ENCODE measurements around the gene PBX3. TPM values are rescaled to one million over a fixed set of nuclear protein-coding genes. Genes with fewer than 3 reads are reported as not detected.

Gene PBX3
- total RNA-seq, 2 donors from 2014 or later, result 16.9 to 17.6 TPM

DNA sequence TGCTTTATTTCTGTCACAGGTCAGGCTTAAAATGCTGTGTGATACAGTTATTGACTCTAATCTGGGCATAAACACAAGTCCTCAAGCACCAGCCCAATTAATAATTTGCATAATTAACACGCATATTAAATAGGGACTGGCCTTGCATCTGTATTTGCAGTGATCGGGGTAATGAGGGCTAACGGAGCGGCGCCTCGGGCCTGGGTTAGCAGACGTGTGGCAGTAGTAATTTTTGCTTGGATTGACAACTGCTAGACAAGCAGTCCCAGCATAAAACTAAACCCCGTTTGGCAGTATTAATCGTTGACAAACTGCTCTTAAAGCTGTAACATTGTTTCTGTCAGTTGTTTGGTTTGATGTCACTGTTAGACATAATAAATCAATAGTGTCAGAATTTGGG, 109.2 kb downstream of the PBX3 start:
- no peak for DNase-seq (ENCODE audit: low spot score in 2 of 2)
- peaks cover 0 to 7% of the 10 kb centered on the region in 2 donors for H3K36me3 Mint-ChIP-seq
- no peak overlapping the region for H3K27ac Mint-ChIP-seq
- no peaks in the 10 kb centered on the region for H3K9me3 Mint-ChIP-seq
- no peak for ATAC-seq

GRCh38 chr9:125861405-125862058, 114.4 kb downstream of the PBX3 start:
- DNase-seq (ENCODE audit: low spot score in 2 of 2) (no peak), ATAC-seq (no peak)
- H3K36me3 Mint-ChIP-seq, result peaks cover 0 to 7% of the 10 kb centered on the region in 2 donors
- H3K27ac Mint-ChIP-seq, result no peak overlapping the region
- H3K9me3 Mint-ChIP-seq, result peaks cover 0 to 10% of the 10 kb centered on the region in 2 donors

DNA sequence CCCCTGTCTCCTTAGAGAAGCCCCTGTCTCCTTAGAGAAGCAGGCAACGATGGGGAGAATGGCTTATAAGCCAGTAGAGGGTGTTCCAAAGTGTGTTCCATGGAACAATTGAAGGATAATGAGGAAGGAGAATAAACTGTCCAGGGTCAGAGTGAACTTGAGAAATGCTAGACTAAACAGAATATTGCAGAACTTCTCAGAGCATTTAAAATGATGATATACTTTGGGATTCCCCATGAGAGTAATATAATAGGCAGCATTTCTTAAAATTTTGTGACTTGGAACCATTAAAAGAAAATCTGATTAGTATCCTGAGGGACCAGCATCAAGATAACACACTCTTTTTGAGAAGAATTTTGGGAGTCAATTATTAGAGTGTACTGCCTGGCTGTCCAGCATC, 116.8 kb downstream of the PBX3 start:
- no peak for DNase-seq (ENCODE audit: low spot score in 2 of 2)
- peaks cover 0 to 7% of the 10 kb centered on the region in 2 donors for H3K36me3 Mint-ChIP-seq
- ATAC-seq, result no peak
- no peak overlapping the region for H3K27ac Mint-ChIP-seq
- H3K9me3 Mint-ChIP-seq, result peaks cover 0 to 10% of the 10 kb centered on the region in 2 donors

DNA sequence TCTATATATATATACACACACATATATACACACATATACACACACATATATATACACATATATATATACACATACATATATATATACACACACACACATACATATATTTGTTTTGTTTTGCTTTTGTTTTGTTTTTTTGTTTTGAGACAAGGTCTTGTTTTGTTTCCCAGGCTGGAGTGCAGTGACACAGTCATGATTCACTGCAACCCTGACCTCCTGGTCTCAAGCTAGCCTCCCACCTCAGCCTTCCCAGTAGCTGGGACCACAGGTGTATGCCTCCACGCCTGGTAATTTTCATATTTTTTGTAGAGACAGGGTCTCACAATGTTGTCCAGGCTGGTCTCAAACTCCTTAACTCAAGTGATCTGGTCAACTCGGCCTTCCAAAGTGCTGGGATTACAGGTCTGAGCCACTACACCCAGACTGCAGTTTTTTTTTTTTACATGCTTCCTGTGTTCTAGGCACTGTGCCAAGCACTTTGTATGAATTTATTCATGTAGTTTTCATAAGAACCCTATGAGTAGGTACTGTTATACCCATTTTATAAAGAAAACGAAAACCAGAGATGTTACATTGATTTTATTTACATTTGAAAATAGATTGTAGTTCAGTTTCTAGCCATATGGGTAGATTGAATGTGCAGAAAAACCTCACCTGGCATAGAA, 120.7 kb downstream of the PBX3 start:
- no peak overlapping the region for H3K27ac Mint-ChIP-seq
- H3K36me3 Mint-ChIP-seq, result no peaks in the 10 kb centered on the region
- no peak for DNase-seq (ENCODE audit: low spot score in 2 of 2)
- ATAC-seq, result no peak
- no peaks in the 10 kb centered on the region for H3K9me3 Mint-ChIP-seq

DNA sequence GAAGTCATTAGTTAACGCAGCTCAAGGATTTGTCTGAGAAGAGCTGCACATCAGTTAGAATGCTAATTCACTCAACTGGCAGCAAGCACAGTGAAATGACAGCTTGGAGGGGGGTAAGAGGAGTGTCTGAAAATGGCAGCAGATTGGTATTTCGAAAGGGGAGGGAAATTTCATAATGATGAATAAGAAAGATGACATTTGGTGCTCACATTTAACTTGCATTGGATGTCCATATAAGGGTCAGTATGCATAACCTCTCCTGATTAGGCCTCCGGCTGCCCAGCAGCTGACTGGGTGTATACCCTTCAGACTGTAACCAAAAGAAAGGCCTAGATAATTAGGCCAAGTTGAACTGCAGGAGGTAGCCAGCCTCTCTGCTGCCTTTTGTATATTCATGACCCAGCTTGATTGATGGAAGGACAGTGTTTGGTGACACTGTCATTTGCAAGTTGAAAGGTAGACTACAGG, 131.0 kb downstream of the PBX3 start:
- no peaks in the 10 kb centered on the region for H3K36me3 Mint-ChIP-seq
- H3K9me3 Mint-ChIP-seq, result no peaks in the 10 kb centered on the region
- DNase-seq (ENCODE audit: low spot score in 2 of 2) (no peak), ATAC-seq (no peak)
- no peak overlapping the region for H3K27ac Mint-ChIP-seq

- Mint-ChIP-seq H3K9me3 (no peaks in the 10 kb centered on the region), H3K27ac (no peak overlapping the region), H3K36me3 (no peaks in the 10 kb centered on the region)
- DNase-seq (ENCODE audit: low spot score in 2 of 2) (no peak), ATAC-seq (no peak)
Measured at GRCh38 chr9:125881042-125881441, 133.9 kb downstream of the PBX3 start.

GRCh38 chr9:125883565-125884217, 136.5 kb downstream of the PBX3 start:
- H3K36me3 Mint-ChIP-seq, result no peaks in the 10 kb centered on the region
- ATAC-seq (no peak), DNase-seq (ENCODE audit: low spot score in 2 of 2) (no peak)
- H3K9me3 Mint-ChIP-seq, result no peaks in the 10 kb centered on the region
- H3K27ac Mint-ChIP-seq, result no peak overlapping the region

- H3K9me3 Mint-ChIP-seq, result no peaks in the 10 kb centered on the region
- H3K27ac Mint-ChIP-seq, result no peak overlapping the region
- DNase-seq (ENCODE audit: low spot score in 2 of 2), result no peak
- no peaks in the 10 kb centered on the region for H3K36me3 Mint-ChIP-seq
- ATAC-seq, result no peak
Measured at GRCh38 chr9:125884218-125884595, 137.0 kb downstream of the PBX3 start.

DNA sequence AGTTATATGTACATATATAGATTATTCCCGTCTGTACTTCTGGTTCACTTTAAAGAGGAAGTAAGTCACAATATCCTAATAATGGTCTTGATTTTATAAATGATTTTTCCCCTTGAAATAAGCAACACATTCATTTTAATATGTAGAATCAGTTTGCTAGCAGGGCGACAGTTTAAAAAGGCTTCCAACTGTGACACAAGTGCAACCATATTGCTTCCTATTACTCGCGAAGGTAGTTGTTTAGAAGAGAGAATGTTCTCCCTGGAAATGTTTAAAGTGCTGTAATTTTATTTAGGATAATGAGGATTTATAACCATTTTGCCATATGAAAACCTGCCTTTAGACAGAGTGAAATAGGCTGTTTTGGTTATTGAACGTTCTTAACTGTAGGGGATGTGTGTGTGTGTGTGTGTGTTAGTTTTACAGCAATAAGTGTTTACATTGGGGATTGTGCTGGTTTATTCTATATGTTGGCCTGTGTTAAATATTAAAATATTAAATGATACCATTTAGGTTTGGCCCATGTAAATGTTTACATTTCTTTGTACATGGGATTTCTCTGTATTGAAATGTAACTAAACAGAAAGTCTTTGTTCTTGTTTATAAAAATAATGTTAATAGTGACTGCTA, 138.3 kb downstream of the PBX3 start:
- Mint-ChIP-seq H3K9me3 (no peaks in the 10 kb centered on the region), H3K36me3 (no peaks in the 10 kb centered on the region), H3K27ac (no peak overlapping the region)
- ATAC-seq (no peak), DNase-seq (ENCODE audit: low spot score in 2 of 2) (no peak)

DNA sequence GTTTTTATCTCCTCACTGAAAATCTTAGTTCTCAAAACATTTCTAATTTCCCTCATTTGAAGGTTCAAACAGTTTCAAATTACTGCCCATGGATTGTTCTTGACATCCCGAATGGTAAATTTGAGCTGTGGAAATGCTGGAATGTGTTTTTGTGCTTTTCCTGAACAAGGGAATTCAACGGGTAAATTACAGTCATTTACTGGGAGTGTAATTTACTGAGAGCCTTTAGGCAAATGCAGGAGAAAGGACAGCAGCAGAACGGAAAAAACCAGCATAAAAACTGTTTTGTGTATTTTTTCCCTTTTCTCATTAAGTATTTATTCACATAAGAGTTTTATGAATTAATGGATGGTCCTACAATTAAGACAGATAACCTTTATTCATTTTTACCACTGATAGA, 139.2 kb downstream of the PBX3 start:
- ATAC-seq (no peak), DNase-seq (ENCODE audit: low spot score in 2 of 2) (no peak)
- H3K36me3 Mint-ChIP-seq, result no peaks in the 10 kb centered on the region
- no peak overlapping the region for H3K27ac Mint-ChIP-seq
- no peaks in the 10 kb centered on the region for H3K9me3 Mint-ChIP-seq

DNA sequence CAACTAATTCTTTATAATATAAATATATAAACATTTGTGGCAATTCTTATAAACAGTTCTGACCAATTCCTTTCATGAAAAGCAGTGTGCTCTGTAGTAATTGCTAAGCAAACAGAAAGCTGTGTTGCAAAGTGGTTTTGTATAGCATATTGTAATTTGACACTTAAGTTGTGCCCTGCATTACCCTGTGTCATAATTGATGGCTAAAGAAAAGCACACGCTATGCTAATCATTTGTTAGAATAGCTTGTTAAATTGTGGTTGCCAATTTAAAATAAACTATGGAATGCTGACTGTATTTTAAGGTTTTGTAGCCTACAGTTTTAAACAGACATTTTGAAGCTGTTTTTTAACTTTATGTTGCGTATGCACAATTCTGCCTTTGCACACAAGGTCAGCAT, 140.0 kb downstream of the PBX3 start:
- DNase-seq (ENCODE audit: low spot score in 2 of 2) (no peak), ATAC-seq (no peak)
- Mint-ChIP-seq H3K36me3 (no peaks in the 10 kb centered on the region), H3K27ac (no peak overlapping the region), H3K9me3 (no peaks in the 10 kb centered on the region)

GRCh38 chr9:125888211-125888610, 141.0 kb downstream of the PBX3 start:
- H3K36me3 Mint-ChIP-seq, result no peaks in the 10 kb centered on the region
- no peaks in the 10 kb centered on the region for H3K9me3 Mint-ChIP-seq
- H3K27ac Mint-ChIP-seq, result no peak overlapping the region
- no peak for ATAC-seq
- no peak for DNase-seq (ENCODE audit: low spot score in 2 of 2)

DNA sequence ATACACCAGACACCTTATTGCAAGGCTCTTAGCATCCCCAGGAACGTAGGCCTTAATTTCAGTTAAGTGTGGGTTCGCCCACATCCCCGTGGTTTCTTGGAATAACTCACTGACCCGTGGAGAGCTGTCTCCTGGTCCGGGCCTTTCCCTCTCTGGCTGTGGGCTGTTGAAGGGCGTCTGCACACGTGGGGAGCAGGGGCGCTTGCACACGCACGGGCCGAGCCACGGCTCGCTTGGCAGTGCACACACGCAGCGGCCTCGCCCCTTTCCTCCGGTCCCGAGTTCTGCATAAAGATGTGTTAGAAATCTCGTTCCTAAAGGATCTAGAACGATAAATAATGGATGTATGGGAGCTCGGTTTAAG, 141.9 kb downstream of the PBX3 start:
- Mint-ChIP-seq H3K36me3 (no peaks in the 10 kb centered on the region), H3K27ac (no peak overlapping the region), H3K9me3 (no peaks in the 10 kb centered on the region)
- DNase-seq (ENCODE audit: low spot score in 2 of 2) (peak in 1 of 2 donors; percentile 2), ATAC-seq (peak; percentile 52 to 60)

DNA sequence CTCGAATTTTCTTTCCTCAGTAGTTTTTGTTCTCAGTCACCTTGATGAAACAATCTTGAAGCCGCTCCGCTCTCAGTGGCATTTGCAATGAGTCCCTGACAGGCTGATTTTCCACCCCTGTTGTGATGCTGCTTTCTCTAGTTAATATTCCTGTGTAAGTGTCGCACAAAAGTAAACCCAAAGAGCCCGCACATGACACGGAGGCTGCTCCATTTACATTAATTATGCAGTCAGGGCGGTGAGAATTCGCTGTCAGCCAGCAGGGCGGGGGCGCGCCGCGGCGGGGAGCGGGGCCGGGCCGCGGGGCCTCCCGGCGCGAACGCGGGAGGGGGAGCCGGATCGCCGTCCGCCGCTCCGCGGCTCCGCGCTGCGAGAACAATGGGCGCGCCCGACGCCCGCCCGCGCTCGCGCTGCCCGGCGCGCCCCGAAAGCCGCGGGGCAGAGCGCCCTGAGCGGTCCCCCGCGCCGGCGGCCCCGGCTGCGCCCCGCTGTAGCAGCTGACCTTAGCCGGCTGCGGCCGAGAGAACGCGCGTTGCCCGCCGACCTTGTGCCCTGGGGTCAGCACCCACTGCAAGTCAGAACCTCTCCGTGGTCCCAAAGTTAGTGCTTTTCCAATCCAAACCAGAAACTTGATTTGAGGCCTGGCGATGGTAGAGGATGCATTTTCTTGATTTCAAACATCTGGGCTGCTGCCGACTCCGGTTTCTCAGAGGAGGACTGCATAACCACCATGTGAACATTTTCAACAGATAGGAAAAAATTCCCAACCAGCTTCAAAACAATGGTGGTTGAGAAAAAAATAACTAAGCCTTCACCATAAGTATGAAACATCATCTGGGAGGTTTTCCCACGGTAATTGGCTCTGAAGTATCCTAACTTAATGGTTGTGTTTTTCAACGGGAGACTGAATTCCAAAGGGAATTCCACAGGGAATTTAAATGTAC, 142.6 kb downstream of the PBX3 start:
- DNase-seq (ENCODE audit: low spot score in 2 of 2) (peak in 1 of 2 donors; percentile 33), ATAC-seq (peak; percentile 75 to 78)
- Mint-ChIP-seq H3K9me3 (no peaks in the 10 kb centered on the region), H3K27ac (no peak overlapping the region), H3K36me3 (no peaks in the 10 kb centered on the region)

GRCh38 chr9:125890826-125891225, 143.7 kb downstream of the PBX3 start:
- no peak for DNase-seq (ENCODE audit: low spot score in 2 of 2)
- ATAC-seq, result no peak
- no peaks in the 10 kb centered on the region for H3K9me3 Mint-ChIP-seq
- H3K27ac Mint-ChIP-seq, result no peak overlapping the region
- no peaks in the 10 kb centered on the region for H3K36me3 Mint-ChIP-seq

DNA sequence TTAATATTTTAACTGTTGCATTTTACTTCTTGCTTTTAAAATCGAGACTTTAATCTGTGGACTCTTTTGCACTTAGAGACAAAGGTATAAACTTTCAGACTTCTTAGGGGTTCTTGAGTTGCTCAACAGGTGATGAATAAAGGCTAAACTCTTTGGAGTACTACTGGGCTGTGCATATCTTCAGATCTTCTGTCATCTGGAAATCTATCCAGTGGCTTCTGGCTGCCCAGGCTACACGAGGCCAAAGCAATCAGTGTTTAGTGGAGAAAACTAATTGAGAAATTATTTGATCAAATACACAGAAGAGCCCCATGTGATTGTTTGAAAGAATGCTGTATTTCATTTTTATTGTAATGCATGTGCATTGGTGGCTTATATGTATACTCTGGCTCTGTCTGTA, 146.1 kb downstream of the PBX3 start:
- ATAC-seq, result no peak
- no peak for DNase-seq (ENCODE audit: low spot score in 2 of 2)
- H3K36me3 Mint-ChIP-seq, result no peaks in the 10 kb centered on the region
- no peak overlapping the region for H3K27ac Mint-ChIP-seq
- H3K9me3 Mint-ChIP-seq, result no peaks in the 10 kb centered on the region

Measured in activated naive CD4-positive, alpha-beta T cell treated with anti-CD3 and anti-CD28 coated beads, Interleukin-2, amount 50 U/mL, for 72 hours (primary cell).